Fibroblast of the aortic adventitia (primary cell): Measurements from ENCODE around the gene CALHM5. TPM values are rescaled to one million over a fixed set of nuclear protein-coding genes. Genes with fewer than 3 reads are reported as not detected.
A peak's percentile ranks its signal among the peaks of the same experiment; 100 is the strongest.

Source experiments
- DNase-seq: peaks from one replicate; pipeline ENCODE4 v3.0.0-alpha.2; 2010; ENCODE audit warnings: low read depth
- H3K4me3 ChIP-seq: 2 replicates; pipeline ENCODE4 v1.5.1; 2011; ENCODE audit warnings: low read depth, mild to moderate bottlenecking, control low read depth, low read length, moderate library complexity
- total RNA-seq: library from RNA; depleted of rRNA; stranded (reverse); fragments of >200 nt; gene quantifications from 2 replicates; pipeline ENCODE4 v1.2.3, GENCODE V29; 2012; ENCODE audit warnings: low replicate concordance
- TF ChIP-seq, protein P1 (sequence below): IDR thresholded peaks from 2 replicates; pipeline ENCODE4 v1.5.1; 2011; ENCODE audit warnings: mild to moderate bottlenecking, low read length, control low read depth, inconsistent platforms; ENCODE audit not compliant: insufficient read depth

The CALHM5 gene
- total RNA-seq, 1 donor, result 8.2 TPM

- H3K4me3 ChIP-seq, result no peak overlapping the region
- DNase-seq, result no peak
- TF ChIP-seq, protein P1, sequence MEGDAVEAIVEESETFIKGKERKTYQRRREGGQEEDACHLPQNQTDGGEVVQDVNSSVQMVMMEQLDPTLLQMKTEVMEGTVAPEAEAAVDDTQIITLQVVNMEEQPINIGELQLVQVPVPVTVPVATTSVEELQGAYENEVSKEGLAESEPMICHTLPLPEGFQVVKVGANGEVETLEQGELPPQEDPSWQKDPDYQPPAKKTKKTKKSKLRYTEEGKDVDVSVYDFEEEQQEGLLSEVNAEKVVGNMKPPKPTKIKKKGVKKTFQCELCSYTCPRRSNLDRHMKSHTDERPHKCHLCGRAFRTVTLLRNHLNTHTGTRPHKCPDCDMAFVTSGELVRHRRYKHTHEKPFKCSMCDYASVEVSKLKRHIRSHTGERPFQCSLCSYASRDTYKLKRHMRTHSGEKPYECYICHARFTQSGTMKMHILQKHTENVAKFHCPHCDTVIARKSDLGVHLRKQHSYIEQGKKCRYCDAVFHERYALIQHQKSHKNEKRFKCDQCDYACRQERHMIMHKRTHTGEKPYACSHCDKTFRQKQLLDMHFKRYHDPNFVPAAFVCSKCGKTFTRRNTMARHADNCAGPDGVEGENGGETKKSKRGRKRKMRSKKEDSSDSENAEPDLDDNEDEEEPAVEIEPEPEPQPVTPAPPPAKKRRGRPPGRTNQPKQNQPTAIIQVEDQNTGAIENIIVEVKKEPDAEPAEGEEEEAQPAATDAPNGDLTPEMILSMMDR, result no peak
Measured at GRCh38 chr6:116508527-116508926, 2.9 kb upstream of the CALHM5 start.

GRCh38 chr6:116512111-116512559 lies 696 bp downstream of the CALHM5 start:
- peak overlapping the region; percentile 73 for H3K4me3 ChIP-seq
- TF ChIP-seq, protein P1, result no peak
- DNase-seq, result no peak

DNA sequence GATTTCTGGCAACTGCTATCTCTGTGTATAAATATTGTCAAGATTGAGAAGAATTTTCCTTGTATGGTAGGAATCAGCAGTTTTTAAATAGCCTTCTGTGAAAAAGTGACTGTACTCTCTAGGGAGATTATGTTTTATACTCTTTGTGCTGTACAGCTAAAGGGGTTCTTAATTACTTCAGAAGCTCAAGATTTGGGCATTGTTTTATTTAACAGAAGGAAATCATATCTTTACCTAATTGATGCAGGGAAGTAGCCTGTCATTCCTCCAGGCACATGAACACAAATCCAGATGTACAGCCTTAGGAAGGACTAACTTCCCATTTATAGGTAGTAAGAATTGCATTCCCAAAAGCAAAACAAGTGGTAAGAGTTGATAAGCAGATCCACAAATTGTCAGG lies 1.3 kb downstream of the CALHM5 start:
- peak overlapping the region; percentile 73 for H3K4me3 ChIP-seq
- no peak for DNase-seq

DNA sequence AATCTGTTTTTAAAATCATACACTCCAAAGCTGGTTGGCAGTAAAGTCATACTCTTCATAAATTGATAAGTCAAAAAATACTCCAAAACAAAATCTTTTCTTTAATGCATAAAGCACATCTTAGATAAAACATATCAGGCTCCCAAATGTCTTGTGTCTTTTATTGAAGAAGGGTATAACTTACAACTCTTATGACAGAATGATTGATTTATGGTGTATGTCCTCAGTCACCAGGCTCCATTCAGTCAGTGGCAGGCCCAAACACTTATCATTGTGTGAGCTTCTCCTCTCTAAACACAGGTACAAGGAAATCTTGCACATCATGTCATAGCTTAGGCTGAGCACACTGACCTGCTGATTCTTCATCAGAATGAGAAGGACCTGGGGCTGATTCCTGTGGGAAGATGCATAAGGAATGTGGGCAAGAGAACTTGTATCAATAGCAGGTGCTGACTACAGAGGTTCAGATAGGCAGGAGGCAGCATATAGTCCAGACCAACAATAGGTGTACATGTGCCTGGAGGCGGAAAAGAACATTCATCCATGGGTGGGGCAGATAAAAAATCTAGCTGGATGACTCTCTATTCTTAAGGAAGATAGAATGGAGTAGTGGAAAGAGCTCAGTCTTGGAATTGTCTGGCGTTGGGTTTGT lies 1.9 kb downstream of the CALHM5 start:
- TF ChIP-seq, protein P1, result no peak
- peak overlapping the region; percentile 73 for H3K4me3 ChIP-seq
- DNase-seq, result no peak

More for the DNA sequence above, 1.3 kb downstream of the CALHM5 start:
- TF ChIP-seq, protein P1, result no peak

- H3K4me3 ChIP-seq, result peak overlapping the region; percentile 73
- TF ChIP-seq, protein P1, result no peak
- DNase-seq, result no peak
Measured at GRCh38 chr6:116514111-116514510, 2.7 kb downstream of the CALHM5 start.

- DNase-seq, result no peak
- H3K4me3 ChIP-seq, result no peak overlapping the region
- TF ChIP-seq, protein P1, result no peak
Measured at GRCh38 chr6:116515141-116515540, 3.7 kb downstream of the CALHM5 start.
